HepG2 (cell line): ENCODE data around the gene NARF. TPM values are rescaled to one million over a fixed set of nuclear protein-coding genes. Genes with fewer than 3 reads are reported as not detected.

Source experiments
- CCAR2 ChIP-seq: fragments of 200-400 bp; formaldehyde crosslinking; optimal IDR thresholded peaks from 2 replicates; pipeline ENCODE3; 2018; ENCODE audit warnings: low read depth, mild to moderate bottlenecking, low read length, moderate library complexity
- CENPX ChIP-seq: sonication (generic); formaldehyde crosslinking; IDR thresholded peaks from 2 replicates; pipeline ENCODE4 v1.9.0; 2021; ENCODE audit warnings: mild to moderate bottlenecking, missing genetic modification reagents, moderate library complexity
- DNMT3B ChIP-seq: conservative IDR thresholded peaks from 2 replicates; pipeline ENCODE4 v1.6.1; 2016; ENCODE audit warnings: missing biosample characterization, control low read depth
- HNRNPK ChIP-seq: fragments of 200-400 bp; formaldehyde crosslinking; IDR thresholded peaks from 2 replicates; pipeline ENCODE4 v1.6.1; 2018; ENCODE audit warnings: low read length, low read depth, moderate library complexity, mild to moderate bottlenecking; ENCODE audit not compliant: poor library complexity, severe bottlenecking
- JUNB ChIP-seq: sonication (generic); formaldehyde crosslinking; IDR thresholded peaks from 2 replicates; pipeline ENCODE4 v1.8.0; 2022; ENCODE audit warnings: missing genetic modification reagents, mild to moderate bottlenecking, borderline replicate concordance
- NFIB ChIP-seq: sonication (generic); formaldehyde crosslinking; IDR thresholded peaks from 2 replicates; pipeline ENCODE4 v1.9.0; 2021; ENCODE audit warnings: missing genetic modification reagents, mild to moderate bottlenecking, borderline replicate concordance
- SMARCE1 ChIP-seq: fragments of 450-650 bp; IDR thresholded peaks from 2 replicates; pipeline ENCODE4 v1.6.1; 2017; ENCODE audit warnings: borderline replicate concordance
- SOX13 ChIP-seq, 3 experiments: fragments of 450-650 bp in 1 of 3; sonication (generic) in 1 of 3; formaldehyde crosslinking in 1 of 3; IDR thresholded peaks in 2 of 3; conservative IDR thresholded peaks in 1 of 3; 2 replicates each; pipeline versions ENCODE4 v1.5.0 to v1.6.1; 2016 to 2020; ENCODE audit warnings: antibody characterized with exemption in 1 of 3, mild to moderate bottlenecking in 1 of 3, missing compliant biosample characterization in 1 of 3, missing genetic modification reagents in 1 of 3, moderate library complexity in 1 of 3
- TBL1XR1 ChIP-seq: fragments of 150-350 bp; IDR thresholded peaks from 2 replicates; pipeline ENCODE4 v1.6.1; 2014; ENCODE audit warnings: borderline replicate concordance, low read length; ENCODE audit not compliant: partially characterized antibody
- ZMYM3 ChIP-seq: sonication (generic); formaldehyde crosslinking; IDR thresholded peaks from 2 replicates; pipeline ENCODE4 v1.5.1; 2020; ENCODE audit warnings: mild to moderate bottlenecking, missing genetic modification reagents
- ZNF143 ChIP-seq: sonication (generic); formaldehyde crosslinking; IDR thresholded peaks from 2 replicates; pipeline ENCODE4 v1.4.0; 2020; ENCODE audit warnings: missing genetic modification reagents
- ZNF484 ChIP-seq: sonication (generic); formaldehyde crosslinking; IDR thresholded peaks from 2 replicates; pipeline ENCODE4 v1.5.1; 2020; ENCODE audit warnings: mild to moderate bottlenecking, low read depth, missing genetic modification reagents, borderline replicate concordance
- ZNF780A ChIP-seq: sonication (generic); formaldehyde crosslinking; IDR thresholded peaks from 2 replicates; pipeline ENCODE4 v1.8.0; 2022; ENCODE audit warnings: mild to moderate bottlenecking, missing genetic modification reagents, moderate library complexity
- polyA plus RNA-seq, 8 experiments: library from polyadenylated mRNA; depleted of rRNA in 3 of 8; stranded (reverse) in 7 of 8; unstranded in 1 of 8; fragments of >200 nt; fragmentation: Illumina TruSeq in 4 of 8; extraction: Trizol in 4 of 8; gene quantifications; 2 replicates each; pipeline versions ENCODE4 v1.2.1 to v1.2.3, GENCODE V29; 2011 to 2016; ENCODE audit warnings: low read depth in 4 of 8, missing spikeins in 1 of 8, mixed read lengths in 1 of 8; ENCODE audit not compliant: insufficient read depth in 1 of 8
- total RNA-seq, 5 experiments: library from RNA; depleted of rRNA; stranded (reverse); fragments of >200 nt; fragmentation: Illumina TruSeq; extraction: Trizol; gene quantifications; 2 replicates each; pipeline ENCODE4 v1.2.3, GENCODE V29; 2016; ENCODE audit warnings: low read depth in 1 of 5
- TF ChIP-seq, protein P1 (sequence below): sonication (generic); formaldehyde crosslinking; IDR thresholded peaks from 2 replicates; pipeline ENCODE4 v1.5.1; 2020; ENCODE audit warnings: missing genetic modification reagents, mild to moderate bottlenecking, borderline replicate concordance
- TF ChIP-seq, protein P2 (sequence below): sonication (generic); formaldehyde crosslinking; IDR thresholded peaks from 2 replicates; pipeline ENCODE4 v1.4.0; 2020; ENCODE audit warnings: missing genetic modification reagents, borderline replicate concordance
- TF ChIP-seq, protein P3 (sequence below): sonication (generic); formaldehyde crosslinking; IDR thresholded peaks from 2 replicates; pipeline ENCODE4 v1.8.0; 2023; ENCODE audit warnings: mild to moderate bottlenecking, missing genetic modification reagents
- TF ChIP-seq, protein P4 (sequence below): sonication (generic); formaldehyde crosslinking; IDR thresholded peaks from 2 replicates; pipeline ENCODE4 v1.4.0; 2020; ENCODE audit warnings: missing genetic modification reagents

The NARF gene
- total and polyA plus RNA-seq, 2 of the 13 experiments (the other 11 are each of a cell fraction or from before 2014, with no cell fraction given): 61.1 to 144 TPM

DNA sequence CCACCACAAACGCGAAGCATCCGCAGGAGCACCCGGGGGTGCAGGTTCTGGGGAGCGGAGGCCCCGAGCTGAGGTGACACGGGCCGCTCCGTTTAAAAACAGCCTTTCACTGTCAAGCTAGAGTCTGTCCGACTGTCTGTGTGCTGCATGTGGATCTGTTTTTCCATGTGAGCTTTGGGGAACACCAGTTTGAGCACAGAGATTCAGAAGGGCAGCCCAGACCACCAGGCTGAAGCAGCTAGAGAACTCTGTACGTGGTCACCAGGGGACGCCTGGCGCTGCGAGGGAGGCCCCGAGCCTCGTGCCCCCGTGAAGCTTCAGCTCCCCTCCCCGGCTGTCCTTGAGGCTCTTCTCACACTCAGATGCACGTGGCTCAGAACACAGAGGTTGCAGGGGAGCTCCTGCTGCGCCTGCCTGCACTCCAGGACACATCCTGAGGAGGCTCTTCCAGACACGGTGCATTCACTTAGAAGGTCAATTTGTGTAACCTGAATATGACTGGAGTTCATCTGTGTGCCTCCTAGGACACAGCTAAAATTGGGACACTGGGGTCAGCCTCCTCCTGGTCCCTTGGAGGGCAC, 45.3 kb downstream of the NARF start (continued):
- TF ChIP-seq, protein P1, sequence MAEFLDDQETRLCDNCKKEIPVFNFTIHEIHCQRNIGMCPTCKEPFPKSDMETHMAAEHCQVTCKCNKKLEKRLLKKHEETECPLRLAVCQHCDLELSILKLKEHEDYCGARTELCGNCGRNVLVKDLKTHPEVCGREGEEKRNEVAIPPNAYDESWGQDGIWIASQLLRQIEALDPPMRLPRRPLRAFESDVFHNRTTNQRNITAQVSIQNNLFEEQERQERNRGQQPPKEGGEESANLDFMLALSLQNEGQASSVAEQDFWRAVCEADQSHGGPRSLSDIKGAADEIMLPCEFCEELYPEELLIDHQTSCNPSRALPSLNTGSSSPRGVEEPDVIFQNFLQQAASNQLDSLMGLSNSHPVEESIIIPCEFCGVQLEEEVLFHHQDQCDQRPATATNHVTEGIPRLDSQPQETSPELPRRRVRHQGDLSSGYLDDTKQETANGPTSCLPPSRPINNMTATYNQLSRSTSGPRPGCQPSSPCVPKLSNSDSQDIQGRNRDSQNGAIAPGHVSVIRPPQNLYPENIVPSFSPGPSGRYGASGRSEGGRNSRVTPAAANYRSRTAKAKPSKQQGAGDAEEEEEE: no peak
- TF ChIP-seq ZNF143 (peak; percentile 54; the same call in 1 of the 2 replicates), CCAR2 (no peak), CENPX (CRISPR knock-in tag) (no peak), DNMT3B (CRISPR knock-in tag) (no peak), ZNF484 (CRISPR knock-in tag) (no peak), ZNF780A (CRISPR knock-in tag) (peak; percentile 80; the same call in 1 of the 2 replicates), SOX13 (IDR thresholded peaks at IDR 0.05) (no peak), SOX13 (CRISPR knock-in tag; conservative IDR thresholded peaks at IDR 0.05 in 1 of 2, IDR thresholded peaks at IDR 0.05 in 1 of 2) (peak in 1 of 2 experiments; percentile 54; a peak in 1 of 4 replicates), ZMYM3 (CRISPR knock-in tag) (peak; percentile 62; the same call in 1 of the 2 replicates), SMARCE1 (no peak), HNRNPK (no peak), JUNB (peak; percentile 59; the same call in 1 of the 2 replicates), TBL1XR1 (no peak), NFIB (CRISPR knock-in tag) (no peak)
- TF ChIP-seq, protein P2, sequence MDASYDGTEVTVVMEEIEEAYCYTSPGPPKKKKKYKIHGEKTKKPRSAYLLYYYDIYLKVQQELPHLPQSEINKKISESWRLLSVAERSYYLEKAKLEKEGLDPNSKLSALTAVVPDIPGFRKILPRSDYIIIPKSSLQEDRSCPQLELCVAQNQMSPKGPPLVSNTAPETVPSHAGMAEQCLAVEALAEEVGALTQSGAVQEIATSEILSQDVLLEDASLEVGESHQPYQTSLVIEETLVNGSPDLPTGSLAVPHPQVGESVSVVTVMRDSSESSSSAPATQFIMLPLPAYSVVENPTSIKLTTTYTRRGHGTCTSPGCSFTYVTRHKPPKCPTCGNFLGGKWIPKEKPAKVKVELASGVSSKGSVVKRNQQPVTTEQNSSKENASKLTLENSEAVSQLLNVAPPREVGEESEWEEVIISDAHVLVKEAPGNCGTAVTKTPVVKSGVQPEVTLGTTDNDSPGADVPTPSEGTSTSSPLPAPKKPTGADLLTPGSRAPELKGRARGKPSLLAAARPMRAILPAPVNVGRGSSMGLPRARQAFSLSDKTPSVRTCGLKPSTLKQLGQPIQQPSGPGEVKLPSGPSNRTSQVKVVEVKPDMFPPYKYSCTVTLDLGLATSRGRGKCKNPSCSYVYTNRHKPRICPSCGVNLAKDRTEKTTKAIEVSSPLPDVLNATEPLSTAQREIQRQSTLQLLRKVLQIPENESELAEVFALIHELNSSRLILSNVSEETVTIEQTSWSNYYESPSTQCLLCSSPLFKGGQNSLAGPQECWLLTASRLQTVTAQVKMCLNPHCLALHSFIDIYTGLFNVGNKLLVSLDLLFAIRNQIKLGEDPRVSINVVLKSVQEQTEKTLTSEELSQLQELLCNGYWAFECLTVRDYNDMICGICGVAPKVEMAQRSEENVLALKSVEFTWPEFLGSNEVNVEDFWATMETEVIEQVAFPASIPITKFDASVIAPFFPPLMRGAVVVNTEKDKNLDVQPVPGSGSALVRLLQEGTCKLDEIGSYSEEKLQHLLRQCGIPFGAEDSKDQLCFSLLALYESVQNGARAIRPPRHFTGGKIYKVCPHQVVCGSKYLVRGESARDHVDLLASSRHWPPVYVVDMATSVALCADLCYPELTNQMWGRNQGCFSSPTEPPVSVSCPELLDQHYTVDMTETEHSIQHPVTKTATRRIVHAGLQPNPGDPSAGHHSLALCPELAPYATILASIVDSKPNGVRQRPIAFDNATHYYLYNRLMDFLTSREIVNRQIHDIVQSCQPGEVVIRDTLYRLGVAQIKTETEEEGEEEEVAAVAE (CRISPR knock-in tag): peak; percentile 76; the same call in 1 of the 2 replicates
- TF ChIP-seq, protein P3, sequence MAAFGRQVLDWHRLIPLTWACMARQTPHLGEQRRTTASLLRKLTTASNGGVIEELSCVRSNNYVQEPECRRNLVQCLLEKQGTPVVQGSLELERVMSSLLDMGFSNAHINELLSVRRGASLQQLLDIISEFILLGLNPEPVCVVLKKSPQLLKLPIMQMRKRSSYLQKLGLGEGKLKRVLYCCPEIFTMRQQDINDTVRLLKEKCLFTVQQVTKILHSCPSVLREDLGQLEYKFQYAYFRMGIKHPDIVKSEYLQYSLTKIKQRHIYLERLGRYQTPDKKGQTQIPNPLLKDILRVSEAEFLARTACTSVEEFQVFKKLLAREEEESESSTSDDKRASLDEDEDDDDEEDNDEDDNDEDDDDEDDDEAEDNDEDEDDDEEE: no peak
- TF ChIP-seq, protein P4, sequence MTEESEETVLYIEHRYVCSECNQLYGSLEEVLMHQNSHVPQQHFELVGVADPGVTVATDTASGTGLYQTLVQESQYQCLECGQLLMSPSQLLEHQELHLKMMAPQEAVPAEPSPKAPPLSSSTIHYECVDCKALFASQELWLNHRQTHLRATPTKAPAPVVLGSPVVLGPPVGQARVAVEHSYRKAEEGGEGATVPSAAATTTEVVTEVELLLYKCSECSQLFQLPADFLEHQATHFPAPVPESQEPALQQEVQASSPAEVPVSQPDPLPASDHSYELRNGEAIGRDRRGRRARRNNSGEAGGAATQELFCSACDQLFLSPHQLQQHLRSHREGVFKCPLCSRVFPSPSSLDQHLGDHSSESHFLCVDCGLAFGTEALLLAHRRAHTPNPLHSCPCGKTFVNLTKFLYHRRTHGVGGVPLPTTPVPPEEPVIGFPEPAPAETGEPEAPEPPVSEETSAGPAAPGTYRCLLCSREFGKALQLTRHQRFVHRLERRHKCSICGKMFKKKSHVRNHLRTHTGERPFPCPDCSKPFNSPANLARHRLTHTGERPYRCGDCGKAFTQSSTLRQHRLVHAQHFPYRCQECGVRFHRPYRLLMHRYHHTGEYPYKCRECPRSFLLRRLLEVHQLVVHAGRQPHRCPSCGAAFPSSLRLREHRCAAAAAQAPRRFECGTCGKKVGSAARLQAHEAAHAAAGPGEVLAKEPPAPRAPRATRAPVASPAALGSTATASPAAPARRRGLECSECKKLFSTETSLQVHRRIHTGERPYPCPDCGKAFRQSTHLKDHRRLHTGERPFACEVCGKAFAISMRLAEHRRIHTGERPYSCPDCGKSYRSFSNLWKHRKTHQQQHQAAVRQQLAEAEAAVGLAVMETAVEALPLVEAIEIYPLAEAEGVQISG (CRISPR knock-in tag): peak; percentile 75
